K562 (cell line): Measurements from ENCODE around the gene PNRC2. TPM values are rescaled to one million over a fixed set of nuclear protein-coding genes. Genes with fewer than 3 reads are reported as not detected.

Source experiments
- ARID3A ChIP-seq: IDR thresholded peaks from 2 replicates; pipeline ENCODE4 v1.6.1; 2012; ENCODE audit warnings: low read depth, low read length, improper control_type of control experiment, borderline replicate concordance
- BCL6 ChIP-seq: fragments of 250-450 bp; sonication (Bioruptor Pico); IDR thresholded peaks from 2 replicates; pipeline ENCODE4 v1.4.0; 2020
- NONO ChIP-seq, 2 experiments: fragments of 200-400 bp in 1 of 2; fragments of 450-650 bp in 1 of 2; formaldehyde crosslinking in 1 of 2; IDR thresholded peaks; 2 replicates each; pipeline ENCODE4 v1.6.1; 2017; ENCODE audit warnings: low read depth in 2 of 2, mild to moderate bottlenecking in 2 of 2, moderate library complexity in 2 of 2, low read length in 1 of 2
- POLR3G ChIP-seq: IDR thresholded peaks from 2 replicates; pipeline ENCODE4 v1.6.1; 2011; ENCODE audit not compliant: insufficient read length, insufficient replicate concordance; ENCODE audit errors: extremely low read depth
- RBM22 ChIP-seq: fragments of 200-400 bp; formaldehyde crosslinking; IDR thresholded peaks from 2 replicates; pipeline ENCODE4 v1.6.1; 2018; ENCODE audit warnings: low read length, low read depth; ENCODE audit not compliant: poor library complexity, severe bottlenecking
- REST ChIP-seq, 2 experiments: fragments of 450-650 bp; formaldehyde crosslinking in 1 of 2; IDR thresholded peaks; 2 replicates each; pipeline versions ENCODE4 v1.4.0 to v1.6.1; 2014 to 2020; ENCODE audit warnings: mild to moderate bottlenecking in 2 of 2, borderline replicate concordance in 1 of 2, low read depth in 1 of 2
- SAFB ChIP-seq: fragments of 200-400 bp; formaldehyde crosslinking; IDR thresholded peaks from 2 replicates; pipeline ENCODE4 v1.6.1; 2017; ENCODE audit warnings: low read depth, low read length, borderline replicate concordance
- SNIP1 ChIP-seq: fragments of 450-650 bp; IDR thresholded peaks from 2 replicates; pipeline ENCODE4 v1.7.1; 2017; ENCODE audit warnings: low read depth, mild to moderate bottlenecking
- ZNF766 ChIP-seq: fragments of 200-800 bp; sonication (Bioruptor generic); conservative IDR thresholded peaks from 2 replicates; pipeline ENCODE4 v1.6.1; 2016; ENCODE audit warnings: missing genetic modification characterization, missing compliant biosample characterization
- polyA plus RNA-seq, 8 experiments: library from polyadenylated mRNA; depleted of rRNA in 4 of 8; stranded (reverse) in 5 of 8; unstranded in 3 of 8; fragments of >200 nt; fragmentation: Nextera tagmentation in 2 of 8; fragmentation: Illumina TruSeq in 1 of 8; extraction: Ambion mirVana in 2 of 8; extraction: Trizol in 1 of 8; gene quantifications; 2 replicates each; pipeline versions ENCODE4 v1.2.1 to v1.2.3, GENCODE V29; 2011 to 2014; ENCODE audit warnings: inconsistent platforms in 1 of 8, missing spikeins in 1 of 8
- total RNA-seq, 7 experiments: library from RNA; depleted of rRNA in 6 of 7; stranded (reverse); fragments of >200 nt in 6 of 7; fragmentation: Illumina TruSeq in 2 of 7; extraction: Trizol in 2 of 7; gene quantifications; 2 replicates each; pipeline versions ENCODE4 v1.2.1 to v1.2.3, GENCODE V29; 2011 to 2021; ENCODE audit warnings: low replicate concordance in 1 of 7
- TF ChIP-seq, protein P1 (sequence below): fragments of 450-650 bp; IDR thresholded peaks from 2 replicates; pipeline ENCODE4 v1.6.1; 2018; ENCODE audit warnings: mild to moderate bottlenecking, low read depth; ENCODE audit not compliant: partially characterized antibody
- TF ChIP-seq, protein P2 (sequence below): fragments of 450-650 bp; conservative IDR thresholded peaks from 2 replicates; pipeline ENCODE4 v1.6.1; 2016; ENCODE audit warnings: missing genetic modification characterization, low read depth, mild to moderate bottlenecking, missing compliant biosample characterization, moderate library complexity
- TF ChIP-seq, protein P3 (sequence below), 2 experiments: fragments of 200-800 bp in 1 of 2; sonication (Bioruptor generic) in 1 of 2; sonication (generic) in 1 of 2; formaldehyde crosslinking in 1 of 2; IDR thresholded peaks in 1 of 2; conservative IDR thresholded peaks in 1 of 2; 2 replicates each; pipeline versions ENCODE4 v1.5.0 to v1.6.1; 2016 to 2020; ENCODE audit warnings: missing compliant biosample characterization in 1 of 2, missing genetic modification characterization in 1 of 2, missing genetic modification reagents in 1 of 2

Gene PNRC2
- total and polyA plus RNA-seq, 9 of the 15 experiments (the other 6 are each of a cell fraction or from before 2014, with no cell fraction given): 127 to 303 (median 203) TPM

DNA sequence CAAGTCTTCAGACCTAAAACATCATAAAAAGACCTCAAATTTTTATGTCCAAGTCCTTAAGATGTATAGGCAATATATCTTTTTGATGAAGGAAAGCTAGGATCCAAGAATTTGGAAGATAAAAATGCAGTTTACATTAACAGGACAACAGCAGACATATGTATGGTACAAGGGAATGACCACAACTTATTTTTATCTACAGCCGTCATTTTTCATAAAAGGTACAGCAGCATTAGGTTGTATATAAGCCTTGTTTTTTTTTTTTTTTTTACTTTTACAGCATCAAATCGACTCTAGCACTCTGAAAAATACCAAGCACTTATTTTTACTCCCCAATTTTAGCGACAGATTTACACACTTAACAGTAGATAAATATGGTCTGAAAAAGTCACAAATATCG lies 19.2 kb downstream of the PNRC2 start (continued):
- TF ChIP-seq SAFB: no peak
- TF ChIP-seq, protein P1, sequence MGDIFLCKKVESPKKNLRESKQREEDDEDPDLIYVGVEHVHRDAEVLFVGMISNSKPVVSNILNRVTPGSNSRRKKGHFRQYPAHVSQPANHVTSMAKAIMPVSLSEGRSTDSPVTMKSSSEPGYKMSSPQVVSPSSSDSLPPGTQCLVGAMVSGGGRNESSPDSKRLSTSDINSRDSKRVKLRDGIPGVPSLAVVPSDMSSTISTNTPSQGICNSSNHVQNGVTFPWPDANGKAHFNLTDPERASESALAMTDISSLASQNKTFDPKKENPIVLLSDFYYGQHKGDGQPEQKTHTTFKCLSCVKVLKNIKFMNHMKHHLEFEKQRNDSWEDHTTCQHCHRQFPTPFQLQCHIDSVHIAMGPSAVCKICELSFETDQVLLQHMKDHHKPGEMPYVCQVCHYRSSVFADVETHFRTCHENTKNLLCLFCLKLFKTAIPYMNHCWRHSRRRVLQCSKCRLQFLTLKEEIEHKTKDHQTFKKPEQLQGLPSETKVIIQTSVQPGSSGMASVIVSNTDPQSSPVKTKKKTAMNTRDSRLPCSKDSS: no peak
- TF ChIP-seq SNIP1: no peak
- TF ChIP-seq, protein P2, sequence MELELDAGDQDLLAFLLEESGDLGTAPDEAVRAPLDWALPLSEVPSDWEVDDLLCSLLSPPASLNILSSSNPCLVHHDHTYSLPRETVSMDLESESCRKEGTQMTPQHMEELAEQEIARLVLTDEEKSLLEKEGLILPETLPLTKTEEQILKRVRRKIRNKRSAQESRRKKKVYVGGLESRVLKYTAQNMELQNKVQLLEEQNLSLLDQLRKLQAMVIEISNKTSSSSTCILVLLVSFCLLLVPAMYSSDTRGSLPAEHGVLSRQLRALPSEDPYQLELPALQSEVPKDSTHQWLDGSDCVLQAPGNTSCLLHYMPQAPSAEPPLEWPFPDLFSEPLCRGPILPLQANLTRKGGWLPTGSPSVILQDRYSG (tag): no peak
- TF ChIP-seq REST (IDR thresholded peaks at IDR 0.05; ENCODE audit: borderline replicate concordance): no peak
- no peak for TF ChIP-seq REST (CRISPR knock-in tag; IDR thresholded peaks at IDR 0.05; ENCODE audit: low read depth)
- TF ChIP-seq NONO (IDR thresholded peaks at IDR 0.05; ENCODE audit: low read depth in 2 of 2, low read length in 1 of 2): no peak; a peak in 1 of 4 replicates
- no peak for TF ChIP-seq POLR3G
- TF ChIP-seq ZNF766: no peak
- peak; percentile 61 for TF ChIP-seq RBM22
- TF ChIP-seq, protein P3, sequence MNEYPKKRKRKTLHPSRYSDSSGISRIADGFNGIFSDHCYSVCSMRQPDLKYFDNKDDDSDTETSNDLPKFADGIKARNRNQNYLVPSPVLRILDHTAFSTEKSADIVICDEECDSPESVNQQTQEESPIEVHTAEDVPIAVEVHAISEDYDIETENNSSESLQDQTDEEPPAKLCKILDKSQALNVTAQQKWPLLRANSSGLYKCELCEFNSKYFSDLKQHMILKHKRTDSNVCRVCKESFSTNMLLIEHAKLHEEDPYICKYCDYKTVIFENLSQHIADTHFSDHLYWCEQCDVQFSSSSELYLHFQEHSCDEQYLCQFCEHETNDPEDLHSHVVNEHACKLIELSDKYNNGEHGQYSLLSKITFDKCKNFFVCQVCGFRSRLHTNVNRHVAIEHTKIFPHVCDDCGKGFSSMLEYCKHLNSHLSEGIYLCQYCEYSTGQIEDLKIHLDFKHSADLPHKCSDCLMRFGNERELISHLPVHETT (CRISPR knock-in tag; conservative IDR thresholded peaks at IDR 0.05 in 1 of 2, IDR thresholded peaks at IDR 0.05 in 1 of 2): 0 out of 4 replicates have a peak, but pooled peaks of 1 of the 2 experiments have one; percentile 12
- TF ChIP-seq ARID3A: no peak
- TF ChIP-seq BCL6 (CRISPR knock-in tag): no peak
